Activated CD8-positive, alpha-beta memory T cell treated with anti-CD3 and anti-CD28 coated beads, Interleukin-2, amount 10 ng/mL, durations not matched to agents 7 days and 5 days (primary cell): Measurements from ENCODE around the gene EPN1. TPM values are rescaled to one million over a fixed set of nuclear protein-coding genes. Genes with fewer than 3 reads are reported as not detected.

Source experiments
- ATAC-seq: fragments of 150-1000 bp; cut with Tn5 transposase; one replicate; pipeline ENCODE4 v1.10.0; 2021; ENCODE audit warnings: moderate library complexity
- CTCF ChIA-PET: fragments of 350-600 bp; sonication (Branson Sonifier 250); formaldehyde crosslinking; loops from one replicate; lab custom pipeline; 2021; ENCODE audit warnings: antibody characterized with exemption; lab: Charles Lee
- DNase-seq: peaks from one replicate; pipeline ENCODE4 v3.0.0-alpha.2; 2020
- H3K27ac Mint-ChIP-seq: one replicate; pipeline ENCODE4 v1.8.0; 2021; ENCODE audit warnings: mild to moderate bottlenecking, mixed read lengths
- H3K27me3 Mint-ChIP-seq: one replicate; pipeline ENCODE4 v1.8.0; 2021; ENCODE audit warnings: mixed read lengths
- H3K36me3 Mint-ChIP-seq: one replicate; pipeline ENCODE4 v1.8.0; 2021; ENCODE audit warnings: mild to moderate bottlenecking, mixed read lengths
- H3K4me1 Mint-ChIP-seq: one replicate; pipeline ENCODE4 v1.8.0; 2021; ENCODE audit warnings: mixed read lengths
- H3K4me3 Mint-ChIP-seq: one replicate; pipeline ENCODE4 v1.8.0; 2021; ENCODE audit warnings: mild to moderate bottlenecking, moderate library complexity, mixed read lengths
- H3K9me3 Mint-ChIP-seq: one replicate; pipeline ENCODE4 v1.8.0; 2022; ENCODE audit warnings: low read depth, mixed read lengths
- total RNA-seq, 2 experiments: library from RNA; stranded (reverse); gene quantifications; one replicate each; pipeline ENCODE4 v1.2.3, GENCODE V29; 2021

EPN1 gene
- total RNA-seq, 2 experiments from 2014 or later = 55.7 to 63.7 TPM

- Mint-ChIP-seq H3K4me3 (no peak overlapping the region), H3K4me1 (no peaks in the 10 kb centered on the region)
- CTCF ChIA-PET = no interaction called here
Observed at GRCh38 chr19:55690109-55690768, 15.2 kb downstream of the EPN1 start.

GRCh38 chr19:55690769-55691545 is 15.9 kb downstream of the EPN1 start:
- no peak overlapping the region for H3K27ac Mint-ChIP-seq
- H3K9me3 Mint-ChIP-seq = no peaks in the 10 kb centered on the region
- no peak overlapping the region for H3K4me3 Mint-ChIP-seq
- no peaks in the 10 kb centered on the region for H3K27me3 Mint-ChIP-seq
- peaks cover 8% of the 10 kb centered on the region for H3K36me3 Mint-ChIP-seq
- CTCF ChIA-PET = no interaction called here
- no peaks in the 10 kb centered on the region for H3K4me1 Mint-ChIP-seq
- DNase-seq (no peak), ATAC-seq (no peak)

More at GRCh38 chr19:55690109-55690768, 15.2 kb downstream of the EPN1 start:
- DNase-seq (no peak), ATAC-seq (no peak)
- Mint-ChIP-seq H3K27me3 (no peaks in the 10 kb centered on the region), H3K36me3 (peaks cover 11% of the 10 kb centered on the region), H3K9me3 (no peaks in the 10 kb centered on the region), H3K27ac (no peak overlapping the region)

DNA sequence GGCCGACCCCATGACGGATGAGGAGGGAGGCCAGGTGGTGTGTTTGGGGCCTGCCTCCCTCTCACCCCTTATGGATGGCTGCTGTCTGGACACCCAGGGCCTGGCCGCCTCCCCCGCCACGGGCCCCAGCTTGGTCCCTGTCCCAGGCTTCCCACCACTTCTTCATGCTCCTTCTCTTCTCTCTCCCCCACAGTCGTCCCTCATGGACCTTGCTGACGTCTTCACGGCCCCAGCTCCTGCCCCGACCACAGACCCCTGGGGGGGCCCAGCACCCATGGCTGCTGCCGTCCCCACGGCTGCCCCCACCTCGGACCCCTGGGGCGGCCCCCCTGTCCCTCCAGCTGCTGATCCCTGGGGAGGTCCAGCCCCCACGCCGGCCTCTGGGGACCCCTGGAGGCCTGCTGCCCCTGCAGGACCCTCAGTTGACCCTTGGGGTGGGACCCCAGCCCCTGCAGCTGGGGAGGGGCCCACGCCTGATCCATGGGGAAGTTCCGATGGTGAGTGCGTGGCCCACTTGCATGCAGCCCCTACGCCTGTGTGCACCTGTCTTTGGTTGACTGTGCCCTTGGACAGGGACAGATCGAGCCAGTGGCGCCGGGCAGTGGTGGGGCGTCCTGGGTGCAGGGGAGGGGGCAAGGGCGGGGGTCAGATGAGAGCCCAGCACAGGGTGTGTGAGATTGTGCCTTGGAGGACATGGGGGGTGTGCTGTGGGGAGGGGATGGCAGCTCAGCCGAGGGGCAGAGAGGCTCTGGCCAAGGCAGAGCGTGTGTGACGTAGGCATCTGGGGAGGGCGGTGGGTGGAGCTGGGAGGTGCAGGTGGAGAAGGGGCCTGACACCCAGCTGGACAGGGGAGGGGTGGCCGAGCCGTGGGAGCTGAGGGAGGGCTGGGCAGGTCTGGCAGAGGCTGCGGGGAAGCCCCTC is 16.8 kb downstream of the EPN1 start:
- Mint-ChIP-seq H3K9me3 (no peaks in the 10 kb centered on the region), H3K4me1 (no peaks in the 10 kb centered on the region), H3K27me3 (no peaks in the 10 kb centered on the region), H3K4me3 (no peak overlapping the region), H3K27ac (no peak overlapping the region), H3K36me3 (peaks cover 8% of the 10 kb centered on the region)
- DNase-seq = no peak
- ATAC-seq = no peak
- CTCF ChIA-PET = no interaction called here

DNA sequence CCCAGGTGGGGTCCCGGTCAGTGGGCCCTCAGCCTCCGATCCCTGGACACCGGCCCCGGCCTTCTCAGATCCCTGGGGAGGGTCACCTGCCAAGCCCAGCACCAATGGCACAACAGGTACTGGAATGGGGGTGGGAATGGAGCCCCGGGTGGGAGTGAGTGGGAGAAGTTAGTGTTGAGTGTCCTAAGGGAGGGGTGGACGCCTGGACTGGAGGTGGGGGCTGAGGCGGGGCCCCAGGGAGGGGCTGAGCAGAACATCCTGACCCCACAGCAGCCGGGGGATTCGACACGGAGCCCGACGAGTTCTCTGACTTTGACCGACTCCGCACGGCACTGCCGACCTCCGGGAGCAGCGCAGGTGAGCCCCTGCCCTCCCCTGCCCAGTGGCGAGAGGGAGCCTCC is 17.7 kb downstream of the EPN1 start:
- Mint-ChIP-seq H3K4me3 (no peak overlapping the region), H3K27ac (no peak overlapping the region), H3K36me3 (peaks cover 8% of the 10 kb centered on the region), H3K4me1 (no peaks in the 10 kb centered on the region), H3K27me3 (no peaks in the 10 kb centered on the region), H3K9me3 (no peaks in the 10 kb centered on the region)
- no peak for DNase-seq
- CTCF ChIA-PET = no interaction called here
- no peak for ATAC-seq

GRCh38 chr19:55693336-55693974 is 18.4 kb downstream of the EPN1 start:
- H3K36me3 Mint-ChIP-seq = peaks cover 9% of the 10 kb centered on the region
- ATAC-seq (no peak), DNase-seq (no peak)
- no peaks in the 10 kb centered on the region for H3K9me3 Mint-ChIP-seq
- H3K27me3 Mint-ChIP-seq = no peaks in the 10 kb centered on the region
- H3K4me3 Mint-ChIP-seq = no peak overlapping the region
- H3K27ac Mint-ChIP-seq = no peak overlapping the region
- no peaks in the 10 kb centered on the region for H3K4me1 Mint-ChIP-seq
- CTCF ChIA-PET = interaction anchor here (1.1 kb wide), 1 partner anchor 10 kb away, joined by 5 read pairs; no protein-coding TSS in a partner anchor

GRCh38 chr19:55694241-55694655 is 19.2 kb downstream of the EPN1 start:
- H3K9me3 Mint-ChIP-seq = no peaks in the 10 kb centered on the region
- ATAC-seq (no peak), DNase-seq (no peak)
- no peaks in the 10 kb centered on the region for H3K4me1 Mint-ChIP-seq
- H3K27me3 Mint-ChIP-seq = no peaks in the 10 kb centered on the region
- H3K27ac Mint-ChIP-seq = no peak overlapping the region
- CTCF ChIA-PET = interaction anchor here (1.1 kb wide), 1 partner anchor 9 kb away, joined by 5 read pairs; no protein-coding TSS in a partner anchor
- H3K36me3 Mint-ChIP-seq = peaks cover 7% of the 10 kb centered on the region
- no peak overlapping the region for H3K4me3 Mint-ChIP-seq

- Mint-ChIP-seq H3K27me3 (no peaks in the 10 kb centered on the region), H3K36me3 (peaks cover 7% of the 10 kb centered on the region), H3K4me1 (no peaks in the 10 kb centered on the region), H3K9me3 (no peaks in the 10 kb centered on the region), H3K4me3 (no peak overlapping the region), H3K27ac (no peak overlapping the region)
- CTCF ChIA-PET = no interaction called here
- DNase-seq = no peak
- no peak for ATAC-seq
Observed at GRCh38 chr19:55694656-55695491, 19.8 kb downstream of the EPN1 start.

DNA sequence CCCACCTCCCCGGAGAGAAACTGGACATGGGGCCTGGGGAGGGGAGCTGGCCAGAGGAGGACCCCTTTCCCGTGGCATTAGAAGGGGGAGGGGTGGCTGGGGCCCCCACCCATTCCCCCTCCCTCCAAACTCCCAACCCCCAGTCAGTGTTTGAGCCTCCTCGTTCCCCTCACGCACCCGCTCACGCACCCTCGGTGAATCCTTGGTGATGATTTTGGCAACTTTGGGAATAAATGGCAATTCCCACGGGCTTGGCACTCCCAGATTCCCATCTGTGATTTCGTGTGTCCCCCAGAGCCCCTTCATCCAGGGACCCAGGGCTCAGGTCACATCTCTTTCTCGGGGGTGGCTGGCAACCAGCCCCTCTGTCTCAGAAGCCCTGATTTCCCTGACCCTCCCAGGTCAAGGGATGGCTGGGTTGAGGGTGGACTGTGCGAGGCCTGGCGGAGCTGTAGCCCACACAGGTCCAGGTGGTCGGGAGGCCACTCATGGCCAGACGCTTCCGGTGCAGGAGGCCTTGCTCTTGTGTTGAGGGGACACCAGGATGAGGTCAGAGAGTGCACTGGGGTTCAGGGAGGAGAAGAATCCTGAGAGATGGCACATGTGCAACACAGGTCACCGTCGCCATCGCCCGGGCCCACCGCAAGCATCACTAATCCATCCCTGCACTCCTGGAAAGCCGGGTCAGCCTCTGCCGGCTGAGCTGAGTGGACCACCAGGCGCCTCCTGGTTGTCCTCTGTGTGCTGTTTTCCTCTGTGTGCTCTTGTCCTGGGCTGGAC is 20.7 kb downstream of the EPN1 start:
- CTCF ChIA-PET = no interaction called here
- Mint-ChIP-seq H3K27me3 (no peaks in the 10 kb centered on the region), H3K27ac (no peak overlapping the region), H3K36me3 (peaks cover 11% of the 10 kb centered on the region), H3K4me1 (no peaks in the 10 kb centered on the region), H3K9me3 (no peaks in the 10 kb centered on the region), H3K4me3 (no peak overlapping the region)
- no peak for DNase-seq
- ATAC-seq = no peak

DNA sequence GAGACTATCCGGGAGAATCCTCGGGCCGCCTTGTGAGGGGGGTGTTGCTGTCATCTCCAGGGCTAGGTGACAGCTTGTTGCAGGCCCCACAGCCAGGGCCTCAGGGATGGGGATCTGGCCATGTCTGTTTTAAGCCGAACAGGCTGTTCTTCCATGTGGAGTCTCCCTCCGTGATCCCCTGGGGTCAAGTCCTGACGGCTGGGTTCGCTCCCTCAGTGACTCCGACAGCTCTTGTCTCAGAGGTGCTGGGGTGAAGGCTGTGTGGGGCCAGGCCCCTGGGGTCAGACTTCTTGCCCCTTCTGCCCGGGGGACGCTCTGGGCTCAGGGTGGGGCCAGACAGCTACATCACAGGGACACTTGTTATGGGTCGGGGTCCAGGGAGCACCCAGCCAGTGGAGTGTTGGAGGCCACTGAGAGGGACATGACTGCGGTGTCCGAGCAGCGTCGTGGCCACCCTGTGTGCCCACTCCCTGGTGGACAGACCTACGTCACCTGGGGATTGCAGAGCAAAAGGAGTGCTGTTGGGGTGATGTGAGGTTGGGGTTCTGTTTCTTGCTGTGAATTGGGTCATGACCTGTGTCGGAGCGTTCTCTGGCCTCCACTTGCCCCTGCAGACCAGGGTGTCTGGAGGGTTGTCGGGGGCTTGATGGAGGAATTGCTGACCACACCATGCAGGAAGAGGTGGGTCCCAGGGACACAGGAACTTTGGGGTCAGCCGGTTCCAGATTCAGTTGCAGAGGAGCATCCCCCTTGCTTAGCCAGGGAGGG is 21.5 kb downstream of the EPN1 start:
- peaks cover 12% of the 10 kb centered on the region for H3K36me3 Mint-ChIP-seq

GRCh38 chr19:55697069-55697440 is 22.0 kb downstream of the EPN1 start:
- H3K9me3 Mint-ChIP-seq = no peaks in the 10 kb centered on the region
- no peak for ATAC-seq
- H3K36me3 Mint-ChIP-seq = peaks cover 12% of the 10 kb centered on the region
- no peaks in the 10 kb centered on the region for H3K4me1 Mint-ChIP-seq
- CTCF ChIA-PET = no interaction called here
- H3K4me3 Mint-ChIP-seq = no peak overlapping the region
- no peak overlapping the region for H3K27ac Mint-ChIP-seq
- DNase-seq = no peak
- H3K27me3 Mint-ChIP-seq = no peaks in the 10 kb centered on the region

More for the DNA sequence above, 21.5 kb downstream of the EPN1 start:
- CTCF ChIA-PET = no interaction called here
- DNase-seq = no peak
- no peaks in the 10 kb centered on the region for H3K27me3 Mint-ChIP-seq
- H3K27ac Mint-ChIP-seq = no peak overlapping the region
- no peaks in the 10 kb centered on the region for H3K4me1 Mint-ChIP-seq
- H3K4me3 Mint-ChIP-seq = no peak overlapping the region
- no peak for ATAC-seq
- no peaks in the 10 kb centered on the region for H3K9me3 Mint-ChIP-seq

DNA sequence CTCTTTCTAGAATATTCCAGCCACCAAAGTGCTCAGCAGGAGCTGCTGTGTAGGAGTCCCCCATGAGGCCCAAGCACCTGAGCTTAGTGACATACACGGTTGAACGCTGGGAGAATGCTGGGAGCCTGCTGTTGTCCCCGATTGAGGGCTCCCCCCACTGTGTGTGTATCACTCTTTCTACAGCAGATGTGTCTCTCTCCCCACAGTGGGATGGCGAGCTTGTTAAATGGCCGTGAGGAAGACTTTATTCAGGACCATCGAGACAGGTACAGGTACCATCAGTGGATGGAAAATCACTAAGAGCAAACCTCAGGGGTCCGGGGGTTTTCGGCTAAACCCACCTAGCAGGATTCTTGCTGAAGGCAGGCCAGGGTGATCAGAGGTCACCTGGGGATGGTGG is 22.7 kb downstream of the EPN1 start:
- DNase-seq (no peak), ATAC-seq (no peak)
- peaks cover 12% of the 10 kb centered on the region for H3K36me3 Mint-ChIP-seq
- H3K27me3 Mint-ChIP-seq = no peaks in the 10 kb centered on the region
- no peak overlapping the region for H3K27ac Mint-ChIP-seq
- H3K4me1 Mint-ChIP-seq = no peaks in the 10 kb centered on the region
- CTCF ChIA-PET = no interaction called here
- no peaks in the 10 kb centered on the region for H3K9me3 Mint-ChIP-seq
- no peak overlapping the region for H3K4me3 Mint-ChIP-seq
